ENCODE results near the gene TPRA1.

GRCh38 chr3:127542441-127542952, 48.0 kb downstream of the TPRA1 start:
- TF ChIP-seq GLIS3 (CRISPR knock-in tag; IDR thresholded peaks at IDR 0.05): no peak
- TF ChIP-seq CSDC2 (CRISPR knock-in tag; IDR thresholded peaks at IDR 0.05): no peak
- TF ChIP-seq ZFP30 (CRISPR knock-in tag; IDR thresholded peaks at IDR 0.05): no peak
- no peak for TF ChIP-seq CREB5 (CRISPR knock-in tag; IDR thresholded peaks at IDR 0.05; ENCODE audit: low read depth)
- no peak for TF ChIP-seq TCF4 (CRISPR knock-in tag; IDR thresholded peaks at IDR 0.05; ENCODE audit: borderline replicate concordance)
- TF ChIP-seq TOX (CRISPR knock-in tag; IDR thresholded peaks at IDR 0.05; ENCODE audit: borderline replicate concordance): no peak
- no peak for TF ChIP-seq ESRRG (CRISPR knock-in tag; IDR thresholded peaks at IDR 0.05)
- no peak for TF ChIP-seq RARB (CRISPR knock-in tag; IDR thresholded peaks at IDR 0.05)
